22Rv1 (cell line): Measurements from ENCODE around the gene PNPLA8.

Experiments used
- CTCF ChIP-seq: fragments of 450-650 bp; IDR thresholded peaks from 2 replicates; pipeline ENCODE4 v1.5.1; 2017; ENCODE audit warnings: mild to moderate bottlenecking
- ZFX ChIP-seq: fragments of 450-650 bp; IDR thresholded peaks from 2 replicates; pipeline ENCODE4 v1.6.1; 2017; ENCODE audit warnings: antibody characterized with exemption, borderline replicate concordance

- no peak for TF ChIP-seq CTCF
- TF ChIP-seq ZFX = no peak
Measured at GRCh38 chr7:108434010-108434409, 91.9 kb downstream of the PNPLA8 start.
